Gastroesophageal sphincter (tissue), 4 donors: ENCODE data around the gene SPTBN2. TPM values are rescaled to one million over a fixed set of nuclear protein-coding genes. Genes with fewer than 3 reads are reported as not detected.

ENCODE experiments used
- ATAC-seq: fragments of 150-250 bp; one replicate; pipeline ENCODE4 v1.9.1; 2016; ENCODE audit warnings: mild to moderate bottlenecking, moderate library complexity
- H3K27ac ChIP-seq, 4 donors: fragments of 200-600 bp; sonication (generic) in 3 of 4; 1 replicate in 3 of 4; 2 replicates in 1 of 4; pipeline ENCODE4 v1.5.1; 2016 to 2019
- H3K27me3 ChIP-seq: fragments of 200-600 bp; sonication (generic); one replicate; pipeline ENCODE4 v1.5.1; 2019
- H3K36me3 ChIP-seq, 2 donors: fragments of 200-600 bp; sonication (generic); one replicate each; pipeline ENCODE4 v1.5.1; 2019; ENCODE audit warnings: control low read depth in 1 of 2
- H3K4me1 ChIP-seq, 3 donors: fragments of 200-600 bp; sonication (generic); 1 replicate in 2 of 3; 2 replicates in 1 of 3; pipeline ENCODE4 v1.5.1; 2016 to 2019; ENCODE audit warnings: control low read depth in 2 of 3
- H3K4me3 ChIP-seq, 2 donors: fragments of 200-600 bp; sonication (generic); one replicate each; pipeline ENCODE4 v1.5.1; 2019; ENCODE audit warnings: mild to moderate bottlenecking in 1 of 2, moderate library complexity in 1 of 2
- H3K9me3 ChIP-seq, 3 donors: fragments of 200-600 bp; sonication (generic); one replicate each; pipeline ENCODE4 v1.5.1; 2017 to 2019; ENCODE audit warnings: control low read depth in 2 of 3
- CTCF ChIP-seq, 4 experiments: fragments of 200-600 bp in 2 of 4; fragments of 450-650 bp in 2 of 4; sonication (generic) in 1 of 4; IDR thresholded peaks; one replicate each; pipeline ENCODE4 v1.5.1; 2017 to 2019; ENCODE audit warnings: antibody characterized with exemption in 4 of 4, mild to moderate bottlenecking in 2 of 4, moderate library complexity in 2 of 4
- EP300 ChIP-seq: sonication (generic); formaldehyde crosslinking; IDR thresholded peaks from one replicate; pipeline ENCODE4 v1.6.1; 2017; ENCODE audit warnings: antibody characterized with exemption, mild to moderate bottlenecking
- POLR2A ChIP-seq, 2 donors: fragments of 450-650 bp; IDR thresholded peaks; one replicate each; pipeline ENCODE4 v1.6.1; 2017; ENCODE audit warnings: antibody characterized with exemption in 2 of 2, mild to moderate bottlenecking in 2 of 2, moderate library complexity in 1 of 2
- POLR2AphosphoS5 ChIP-seq: sonication (generic); formaldehyde crosslinking; IDR thresholded peaks from one replicate; pipeline ENCODE4 v1.6.1; 2017; ENCODE audit warnings: antibody characterized with exemption
- WGBS, 2 donors: methylation state at CpG; one replicate each; pipeline ENCODE4 v1.1.5; 2018; ENCODE audit warnings: low coverage in 1 of 2; 5-methylcytosine and 5-hydroxymethylcytosine counted together
- total RNA-seq, 4 donors: library from RNA; depleted of rRNA; stranded (reverse); fragments of >200 nt; gene quantifications; one replicate each; pipeline ENCODE4 v1.1.0, GENCODE V29; 2016

SPTBN2 gene
- total RNA-seq, 4 donors from 2014 or later, result 1.8 to 19.5 (median 5.6) TPM

GRCh38 chr11:66686801-66687750 lies 41.9 kb downstream of the SPTBN2 start:
- no peak overlapping the region for H3K4me3 ChIP-seq
- no peak for ATAC-seq

GRCh38 chr11:66686100-66686785 lies 42.8 kb downstream of the SPTBN2 start:
- no peak for ATAC-seq
- no peaks in the 10 kb centered on the region for H3K9me3 ChIP-seq
- H3K27ac ChIP-seq, result no peak overlapping the region
- TF ChIP-seq EP300 (no peak), CTCF (IDR thresholded peaks at IDR 0.05) (no peak), POLR2A (IDR thresholded peaks at IDR 0.05) (no peak), POLR2AphosphoS5 (no peak)
- no peaks in the 10 kb centered on the region for H3K27me3 ChIP-seq
- no peaks in the 10 kb centered on the region for H3K4me1 ChIP-seq
- no peak overlapping the region for H3K4me3 ChIP-seq
- H3K36me3 ChIP-seq, result no peaks in the 10 kb centered on the region
- 78% methylated on average over 5 to 13 of the region's 15 CpGs for WGBS, 2 donors

More at GRCh38 chr11:66686801-66687750, 41.9 kb downstream of the SPTBN2 start:
- Histone ChIP-seq H3K4me1 (no peaks in the 10 kb centered on the region), H3K27ac (no peak overlapping the region), H3K27me3 (no peaks in the 10 kb centered on the region), H3K36me3 (no peaks in the 10 kb centered on the region), H3K9me3 (no peaks in the 10 kb centered on the region)
- WGBS, 2 donors, result 69% methylated on average over 5 of the region's 33 CpGs; no CpG with 5 or more reads in 1 of the 2 donors
- TF ChIP-seq POLR2AphosphoS5 (no peak), CTCF (IDR thresholded peaks at IDR 0.05) (no peak), POLR2A (IDR thresholded peaks at IDR 0.05) (no peak), EP300 (no peak)

- Histone ChIP-seq H3K4me1 (no peaks in the 10 kb centered on the region), H3K4me3 (no peak overlapping the region), H3K9me3 (no peaks in the 10 kb centered on the region), H3K36me3 (no peaks in the 10 kb centered on the region), H3K27me3 (no peaks in the 10 kb centered on the region), H3K27ac (no peak overlapping the region)
- WGBS, 2 donors, result 58% methylated on average over 6 of the region's 27 CpGs; no CpG with 5 or more reads in 1 of the 2 donors
- TF ChIP-seq POLR2A (IDR thresholded peaks at IDR 0.05), result no peak
- no peak for TF ChIP-seq POLR2AphosphoS5
- TF ChIP-seq EP300, result no peak
- TF ChIP-seq CTCF (IDR thresholded peaks at IDR 0.05), result no peak
- no peak for ATAC-seq
Measured at GRCh38 chr11:66685276-66686099, 43.5 kb downstream of the SPTBN2 start.

- Histone ChIP-seq H3K27me3 (no peaks in the 10 kb centered on the region), H3K4me1 (no peaks in the 10 kb centered on the region), H3K27ac (no peak overlapping the region), H3K36me3 (no peaks in the 10 kb centered on the region), H3K9me3 (no peaks in the 10 kb centered on the region), H3K4me3 (no peak overlapping the region)
- no peak for ATAC-seq
- 100% methylated on average over 2 of the region's 2 CpGs for WGBS, 2 donors
- TF ChIP-seq POLR2A (IDR thresholded peaks at IDR 0.05) (no peak), POLR2AphosphoS5 (no peak), EP300 (no peak), CTCF (IDR thresholded peaks at IDR 0.05) (no peak)
Measured at GRCh38 chr11:66684635-66685034, 44.4 kb downstream of the SPTBN2 start.
